HG03558 (cell line): ENCODE measurements around the gene TRIM14.
"Not testable (repeated sequence)": the region's sequence is repeated elsewhere in the genome, so short reads cannot be mapped to it uniquely, and the experiment has no call there.

Source experiments
- ATAC-seq: cut with Tn5 transposase; IDR thresholded peaks from one replicate; pipeline ENCODE4 v1.9.1; 2021; ENCODE audit warnings: moderate number of reproducible peaks; ENCODE audit not compliant: unreplicated experiment; ENCODE audit errors: extremely low read depth

The TRIM14 gene

DNA sequence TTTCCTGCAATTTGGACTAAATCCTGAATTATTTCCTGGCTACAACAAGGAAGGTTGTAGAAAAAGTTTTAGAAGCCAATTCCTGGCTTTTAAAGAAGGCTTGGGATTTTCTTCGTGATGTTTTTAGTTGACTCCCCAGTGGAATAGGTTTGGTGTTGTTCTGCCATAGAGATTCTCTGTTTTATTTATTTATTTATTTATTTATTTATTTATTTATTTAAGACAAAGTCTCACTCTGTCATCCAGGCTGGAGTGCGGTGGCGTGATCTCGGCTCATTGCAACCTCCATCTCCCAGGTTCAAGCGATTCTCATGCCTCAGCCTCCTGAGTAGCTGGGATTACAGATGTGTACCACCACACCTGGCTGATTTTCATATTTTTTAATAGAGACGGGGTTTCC, 1.9 kb downstream of the TRIM14 start:
- not testable (repeated sequence) for ATAC-seq

DNA sequence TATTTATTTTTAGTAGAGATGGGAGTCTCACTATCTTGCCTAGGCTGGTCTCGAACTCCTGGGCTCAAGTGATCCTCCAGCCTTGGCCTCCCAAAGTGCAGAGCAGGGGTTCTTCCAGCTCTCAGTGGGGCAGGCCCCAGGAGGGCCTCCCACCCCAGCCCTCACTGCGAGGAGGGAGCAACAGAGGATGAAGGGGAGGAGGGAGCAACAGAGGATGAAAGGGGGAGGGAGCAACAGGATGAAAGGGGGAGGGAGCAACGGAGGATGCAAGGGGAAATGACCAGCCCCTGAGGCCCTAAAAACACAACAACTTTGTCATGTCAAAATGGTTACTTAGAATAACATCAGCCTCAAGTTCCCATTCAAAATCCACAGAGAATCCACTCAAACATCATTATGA, 10.0 kb downstream of the TRIM14 start:
- ATAC-seq, result no peak

DNA sequence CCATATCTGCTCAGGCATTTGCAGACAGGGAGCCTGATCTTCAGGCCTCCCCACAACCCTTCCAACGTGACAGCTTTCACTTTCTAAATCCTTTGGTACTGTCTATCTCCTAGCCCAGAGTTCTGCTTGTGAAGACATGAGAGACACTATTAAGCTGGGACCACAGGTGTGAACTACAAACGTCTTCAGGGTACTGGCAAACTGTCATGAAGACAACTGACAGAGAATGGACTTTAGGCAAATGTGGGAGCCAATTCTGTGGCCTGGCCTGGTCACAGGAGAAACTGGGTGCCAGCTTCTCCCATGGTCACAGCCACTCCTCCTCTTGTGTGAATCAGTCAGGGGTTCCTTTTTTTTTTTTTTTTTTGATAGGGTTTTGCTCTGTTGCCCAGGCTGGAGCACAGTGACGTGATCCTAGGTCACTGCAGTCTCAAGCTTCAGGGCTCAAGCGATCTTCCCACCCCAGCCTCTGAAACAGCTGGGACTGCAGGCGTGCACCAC, 10.4 kb downstream of the TRIM14 start:
- ATAC-seq, result no peak

DNA sequence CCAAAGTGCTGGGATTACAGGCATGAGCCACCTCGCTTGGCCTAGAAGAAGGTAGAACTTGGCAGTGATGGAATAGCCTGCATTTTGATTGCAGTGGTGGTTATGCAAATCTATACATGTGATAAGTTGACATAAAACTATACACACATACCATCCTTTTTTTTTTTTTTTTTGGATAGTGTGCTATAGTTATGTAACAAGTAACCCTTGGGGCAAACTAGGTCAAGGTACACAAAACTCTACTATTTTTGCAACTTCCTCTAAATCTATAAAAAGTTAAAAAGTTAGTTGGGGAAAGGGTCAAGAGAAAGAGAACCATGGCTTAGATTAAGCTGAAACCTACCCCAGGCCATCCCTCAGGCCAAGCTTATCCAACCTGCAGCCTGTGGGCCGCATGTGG, 11.1 kb downstream of the TRIM14 start:
- ATAC-seq, result no peak

DNA sequence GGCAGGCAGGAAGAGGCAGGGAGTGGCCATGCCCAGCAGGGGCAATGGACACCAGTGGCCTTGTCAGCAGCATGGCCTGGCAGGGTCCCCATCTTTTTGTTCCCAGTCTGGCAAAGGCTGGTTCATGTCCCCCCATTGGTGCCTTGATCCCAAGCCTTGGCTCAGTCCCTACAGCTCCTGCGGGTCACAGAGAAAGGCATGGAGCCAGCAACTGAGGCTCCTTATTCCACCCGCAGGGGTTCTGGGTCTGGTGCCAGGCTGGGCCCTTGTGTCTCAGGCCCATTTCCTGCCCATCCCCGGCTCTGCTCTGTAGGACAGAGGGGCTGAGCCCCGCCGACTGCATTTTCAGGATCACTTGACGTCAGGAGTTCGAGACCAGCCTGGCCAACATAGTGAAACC, 14.0 kb downstream of the TRIM14 start:
- ATAC-seq, result no peak

DNA sequence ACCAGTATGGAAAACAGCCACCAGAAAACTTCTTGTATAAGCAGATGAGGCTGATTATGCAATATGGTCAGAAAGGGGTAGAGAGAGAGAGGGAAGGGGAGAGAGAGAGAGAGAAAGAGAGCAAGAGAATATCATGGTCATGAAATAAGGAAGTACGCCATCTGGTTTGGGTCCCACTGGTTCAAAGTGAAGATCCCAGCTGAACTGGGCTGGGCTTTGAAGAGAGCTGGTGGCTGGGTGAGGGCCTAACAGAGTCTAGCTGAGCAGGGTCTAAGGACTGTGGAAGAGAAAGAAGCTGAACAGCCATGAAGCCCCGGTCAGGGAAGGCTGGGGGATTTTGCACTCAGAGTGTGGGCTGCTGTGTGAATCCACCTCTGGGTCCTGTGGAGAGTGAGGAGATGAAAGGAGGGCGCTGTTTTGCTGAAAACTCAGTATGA, 14.6 kb downstream of the TRIM14 start:
- no peak for ATAC-seq

DNA sequence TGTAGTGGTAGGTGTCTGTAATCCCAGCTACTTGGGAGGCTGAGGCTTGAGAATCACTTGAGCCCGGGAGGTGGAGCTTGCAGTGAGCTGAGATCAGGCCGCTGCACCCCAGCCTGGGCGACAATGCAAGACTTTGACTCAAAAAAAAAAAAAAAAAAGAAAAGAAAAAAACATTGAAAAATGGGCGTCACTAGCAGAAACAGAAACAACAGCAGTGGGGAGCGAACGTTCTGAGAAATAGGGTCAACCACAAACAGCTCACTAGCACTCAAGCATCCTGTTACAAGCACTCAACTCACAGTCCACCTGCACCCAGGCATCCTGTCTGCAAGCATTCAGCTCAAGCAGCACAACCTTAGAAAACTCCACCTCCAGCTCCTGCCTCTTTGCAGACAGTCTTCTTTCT, 17.2 kb downstream of the TRIM14 start:
- peak; percentile 97 for ATAC-seq

DNA sequence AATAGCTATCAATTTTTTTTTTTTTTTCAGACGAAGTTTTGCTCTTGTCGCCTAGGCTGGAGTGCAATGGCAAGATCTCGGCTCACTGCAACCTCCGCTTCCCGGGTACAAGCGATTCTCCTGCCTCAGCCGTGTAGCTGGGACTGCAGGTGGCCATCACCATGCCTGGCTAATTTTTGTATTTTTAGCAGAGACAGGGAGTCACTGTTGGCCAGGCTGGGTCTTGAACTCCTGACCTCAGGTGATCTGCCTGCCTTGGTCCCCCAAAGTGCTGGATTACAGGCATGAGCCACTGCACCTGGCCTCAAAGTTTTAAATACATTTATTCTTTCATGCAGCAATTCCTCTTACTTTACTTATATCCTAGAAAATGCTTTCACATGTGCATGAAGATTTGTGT, 17.6 kb downstream of the TRIM14 start:
- ATAC-seq, result no peak

DNA sequence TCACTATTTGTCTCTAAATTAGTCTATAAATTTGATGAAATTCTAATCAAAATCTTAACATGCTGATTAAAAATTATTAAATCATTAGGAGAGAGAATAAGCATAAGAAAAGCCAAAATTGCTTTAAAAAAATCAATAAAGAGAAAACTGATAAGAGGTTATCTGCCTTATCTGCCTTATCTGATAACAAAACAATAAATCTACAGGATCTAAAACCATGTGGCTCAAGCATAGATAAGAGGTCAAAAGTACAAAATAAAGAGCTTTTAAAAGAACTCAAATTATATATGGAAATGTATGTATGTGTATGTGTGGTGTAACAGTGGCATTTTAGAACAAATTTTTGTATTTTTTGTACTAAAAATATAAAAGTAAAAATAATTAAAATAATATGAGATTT, 18.6 kb downstream of the TRIM14 start:
- no peak for ATAC-seq

DNA sequence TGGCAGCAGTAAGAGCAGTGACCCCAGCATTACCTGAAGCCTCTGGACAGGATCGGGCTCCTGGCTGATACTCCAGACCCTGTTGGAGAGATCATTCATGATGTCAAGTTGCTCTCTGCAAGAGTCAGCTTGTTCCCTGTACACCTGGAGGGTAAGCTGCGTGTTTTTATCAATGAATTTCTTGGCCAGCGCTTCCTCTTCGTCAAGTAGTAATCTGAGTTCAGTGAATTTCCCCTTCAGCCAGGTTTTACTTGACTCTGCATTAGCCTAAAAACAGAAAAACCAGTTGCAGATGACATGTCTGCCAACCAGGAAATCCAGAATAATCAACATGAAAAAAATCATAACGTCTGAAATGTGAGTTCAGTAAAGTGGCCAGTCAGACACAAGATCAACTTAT, 19.1 kb downstream of the TRIM14 start:
- ATAC-seq, result no peak

DNA sequence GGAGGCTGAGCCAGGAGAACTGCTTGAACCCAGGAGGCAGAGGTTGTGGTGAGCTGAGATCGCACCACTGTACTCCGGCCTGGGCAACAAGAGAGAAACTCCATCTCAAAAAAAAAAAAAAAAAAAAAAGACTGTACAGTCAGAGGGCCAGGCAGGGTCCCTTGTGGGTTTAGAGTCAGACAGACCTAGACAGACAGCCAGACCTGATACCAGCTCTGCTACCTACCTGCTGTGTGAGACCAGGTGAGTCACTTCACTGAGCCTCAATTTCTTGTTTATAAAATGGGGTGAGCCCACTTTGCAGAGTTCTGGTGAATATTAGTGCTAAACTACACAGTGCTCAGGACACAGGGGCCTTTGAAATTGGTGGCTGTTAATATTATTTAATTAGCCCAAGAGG, 19.7 kb downstream of the TRIM14 start:
- no peak for ATAC-seq

DNA sequence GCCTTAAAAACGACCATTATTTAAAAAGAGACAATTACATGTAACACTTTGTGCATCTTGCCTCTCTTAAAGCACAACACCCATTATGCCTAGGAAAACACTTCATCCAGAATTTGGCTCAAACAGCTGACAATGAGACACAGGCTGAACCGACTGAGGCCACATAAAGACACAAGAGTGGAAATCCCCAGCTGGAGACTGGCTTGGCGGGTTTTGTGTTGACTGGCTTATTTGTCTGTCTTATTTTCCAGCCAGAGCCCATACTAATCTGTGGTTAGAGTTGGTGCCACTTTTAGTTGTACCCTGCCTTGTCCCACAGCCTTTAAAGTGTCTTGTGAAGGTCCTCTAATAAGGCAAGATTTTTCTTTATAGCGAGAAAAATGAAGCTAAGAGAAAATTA, 21.2 kb downstream of the TRIM14 start:
- ATAC-seq, result no peak

DNA sequence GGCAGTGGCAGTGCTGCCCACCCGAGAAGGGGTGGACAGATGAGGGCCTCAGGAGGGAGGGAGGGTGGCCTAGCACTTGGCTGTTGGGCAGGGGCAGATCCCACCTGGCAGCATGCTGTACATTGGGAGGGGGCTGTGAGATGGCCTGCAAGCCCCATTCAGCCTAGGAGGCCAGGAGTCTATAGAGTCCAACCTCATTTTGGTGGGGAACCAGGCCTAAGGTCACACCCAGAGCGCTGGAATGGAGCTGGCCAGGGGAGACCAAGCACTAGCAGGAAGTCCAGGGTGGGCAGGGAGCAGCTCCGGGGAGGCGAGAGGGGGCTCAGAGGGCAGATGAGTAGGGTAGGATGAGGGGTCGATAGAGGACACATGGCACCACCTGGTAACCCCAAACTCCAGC, 22.9 kb downstream of the TRIM14 start:
- no peak for ATAC-seq

DNA sequence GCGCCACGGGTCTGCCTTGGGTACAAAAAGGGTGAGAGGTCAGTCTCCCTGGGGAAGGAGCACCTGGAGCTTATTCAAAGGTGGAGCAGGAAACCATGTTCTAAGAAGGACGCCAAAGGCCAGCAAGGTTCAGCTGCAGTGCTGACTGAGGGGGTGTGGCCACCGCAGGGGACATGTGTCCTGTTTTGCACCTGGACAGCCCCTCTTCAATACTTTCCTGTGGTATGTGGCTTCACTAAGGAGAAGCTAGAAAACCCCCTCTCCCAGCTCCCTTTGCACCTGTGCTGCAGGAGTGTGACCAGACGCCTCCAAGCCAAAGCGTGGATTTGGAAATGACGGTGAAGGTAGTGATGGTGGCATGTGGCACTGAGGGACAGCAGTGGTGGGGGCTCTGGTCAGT, 23.6 kb downstream of the TRIM14 start:
- no peak for ATAC-seq

DNA sequence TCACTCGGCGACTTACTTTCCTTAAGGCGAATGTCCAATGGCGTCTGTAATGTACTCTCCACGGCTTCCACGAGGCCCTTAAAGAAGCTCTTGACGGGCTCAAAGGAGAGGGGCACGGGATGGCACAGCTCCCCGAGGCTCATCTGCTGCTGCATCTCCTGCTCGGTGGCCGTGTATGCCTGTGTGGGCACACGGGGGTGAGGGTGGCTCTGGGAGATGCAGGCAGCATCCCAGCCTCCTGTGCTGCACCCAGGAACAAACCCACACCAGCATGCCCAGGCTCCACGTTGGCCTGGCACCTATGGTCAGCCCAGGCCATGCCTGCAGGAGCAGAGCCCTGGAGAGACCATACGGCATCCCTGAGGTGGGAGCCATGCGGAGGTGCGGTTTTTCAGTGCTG, 24.2 kb downstream of the TRIM14 start:
- no peak for ATAC-seq

DNA sequence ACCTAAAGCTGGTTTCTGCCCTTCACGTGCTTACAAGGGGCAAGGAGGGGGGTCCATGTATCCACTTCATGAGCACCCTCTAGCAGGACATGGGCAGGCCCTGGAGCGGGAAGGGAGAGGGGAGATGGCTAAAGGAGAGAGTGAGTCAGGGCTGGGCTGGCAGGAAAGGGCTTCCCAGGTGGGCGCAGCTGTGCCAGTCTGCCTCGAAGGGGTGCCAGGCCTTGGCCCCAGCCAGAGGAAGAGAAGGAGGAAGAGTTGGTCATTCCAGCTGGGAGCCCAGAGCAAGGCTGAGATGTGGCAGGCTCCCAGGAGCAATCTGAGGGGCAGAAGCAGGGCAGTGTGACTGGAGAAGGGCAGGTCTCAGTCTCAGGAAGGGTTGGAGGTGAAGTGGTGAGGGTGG, 24.7 kb downstream of the TRIM14 start:
- no peak for ATAC-seq

DNA sequence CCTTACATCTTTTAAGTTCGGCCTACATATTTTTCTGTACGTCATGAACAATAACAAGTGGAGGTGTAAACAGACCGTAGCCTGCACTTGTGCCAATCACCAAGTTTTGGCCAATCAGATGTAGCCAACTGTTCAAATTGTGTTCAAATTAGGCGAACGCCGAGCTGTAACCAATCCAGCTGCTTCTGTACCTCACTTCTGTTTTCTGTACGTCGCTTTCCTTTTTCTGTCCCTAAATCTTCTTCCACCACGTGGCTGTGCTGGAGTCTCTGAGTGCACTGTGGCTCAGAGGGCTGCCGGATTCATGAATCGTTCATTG, 26.4 kb downstream of the TRIM14 start:
- no peak for ATAC-seq

DNA sequence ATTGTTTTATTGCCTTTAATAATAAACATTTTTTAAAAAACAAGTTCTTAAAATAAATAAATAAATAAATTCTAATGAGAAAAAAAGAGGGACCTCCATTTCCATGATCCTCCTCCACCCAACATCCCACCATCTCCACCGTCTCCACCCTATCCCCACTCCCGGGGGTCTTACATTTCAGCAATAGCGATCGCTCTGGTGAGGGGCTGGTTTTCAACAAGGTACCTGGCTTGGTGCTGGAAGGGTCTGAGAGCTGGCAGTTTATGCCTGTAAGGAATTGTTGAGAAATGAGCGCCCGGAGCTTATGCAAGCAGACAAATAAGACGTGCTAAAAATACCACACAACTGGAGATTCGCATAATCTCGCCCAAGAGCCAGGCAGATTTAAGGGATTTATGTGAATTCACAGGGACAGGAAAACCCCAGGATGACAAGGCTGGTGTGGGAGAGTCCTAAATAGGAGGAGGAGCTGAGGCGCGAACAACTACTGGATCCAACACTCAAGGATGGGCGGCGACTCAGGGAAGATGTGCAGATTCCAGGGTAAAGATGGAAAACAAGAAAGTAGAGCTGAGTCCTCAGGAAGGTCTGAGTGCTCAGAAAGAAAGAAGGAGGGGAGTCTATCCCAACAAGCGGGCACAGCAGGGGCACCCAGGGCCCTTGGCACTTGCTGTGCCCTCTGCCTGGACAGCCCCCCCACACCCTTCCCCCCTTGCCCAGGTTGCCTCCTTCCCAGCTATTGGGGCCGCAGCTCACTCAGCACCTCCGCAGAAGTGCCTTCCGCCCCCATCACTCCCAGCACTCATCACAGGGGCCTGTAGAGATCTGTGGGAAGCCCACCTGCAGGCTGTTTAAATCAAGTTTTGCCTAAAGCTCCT, 27.0 kb downstream of the TRIM14 start:
- no peak for ATAC-seq

DNA sequence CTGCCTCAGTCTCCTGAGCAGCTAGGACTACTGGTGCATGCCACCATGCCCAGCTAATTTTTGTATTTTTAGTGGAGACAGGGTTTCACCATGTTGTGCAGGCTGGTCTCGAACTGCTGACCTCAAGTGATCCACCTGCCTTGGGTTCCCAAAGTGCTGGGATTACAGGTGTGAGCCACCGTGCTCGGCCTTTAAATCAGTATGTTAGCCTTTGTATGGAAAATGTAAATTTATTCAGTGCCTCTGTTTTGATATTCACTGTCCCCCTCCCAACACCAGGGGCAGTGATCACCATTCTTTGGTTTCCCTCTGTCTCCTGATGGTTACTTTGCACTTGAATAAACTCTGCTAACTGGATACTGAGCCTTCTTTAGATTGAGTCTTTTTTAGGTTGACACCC, 28.3 kb downstream of the TRIM14 start:
- not testable (repeated sequence) for ATAC-seq

DNA sequence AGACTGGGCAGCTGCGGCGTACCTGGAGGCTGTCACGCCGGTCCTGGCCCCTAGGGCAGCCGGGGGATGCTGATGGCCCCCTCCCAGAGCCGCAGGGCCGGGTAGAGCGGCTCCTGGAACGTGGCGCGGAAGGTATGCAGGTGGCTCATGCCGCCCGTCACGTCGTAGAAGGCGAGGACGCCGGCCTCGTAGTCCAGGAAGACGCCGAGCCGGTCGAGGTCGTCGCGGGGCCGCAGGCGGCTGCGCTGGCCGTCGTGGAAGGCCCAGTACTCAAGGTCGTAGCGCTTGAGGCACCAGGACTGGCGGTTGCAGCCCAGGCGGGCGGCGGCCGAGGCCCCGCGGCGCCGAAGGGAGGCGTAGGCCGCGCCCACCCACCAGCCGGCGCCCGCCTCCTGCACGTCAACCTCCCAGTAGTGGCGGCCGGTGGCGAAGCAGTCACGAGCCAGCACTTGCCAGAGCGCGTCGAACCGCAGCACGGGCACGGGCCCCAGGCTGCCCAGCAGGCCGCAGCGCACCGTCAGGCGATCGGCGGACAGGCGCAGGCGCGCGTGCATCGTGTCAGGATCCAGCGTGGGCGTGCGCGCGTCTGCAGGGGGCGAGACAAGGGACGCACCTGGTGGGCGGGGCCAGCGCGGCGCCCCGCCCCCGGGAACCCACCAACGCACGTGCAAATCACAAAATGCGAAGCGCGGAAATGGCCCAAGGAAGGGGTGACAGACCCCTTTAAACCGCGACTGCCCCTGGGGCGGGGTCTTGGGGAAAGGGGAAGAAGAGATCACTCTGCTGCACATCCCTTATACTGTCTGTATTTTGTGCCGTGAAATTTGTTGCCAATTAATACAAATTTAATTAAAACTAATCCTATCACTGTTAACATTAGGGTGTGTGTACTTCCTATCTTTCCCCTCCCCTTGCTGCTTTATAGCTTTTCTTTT, 31.3 kb downstream of the TRIM14 start:
- ATAC-seq, result no peak

DNA sequence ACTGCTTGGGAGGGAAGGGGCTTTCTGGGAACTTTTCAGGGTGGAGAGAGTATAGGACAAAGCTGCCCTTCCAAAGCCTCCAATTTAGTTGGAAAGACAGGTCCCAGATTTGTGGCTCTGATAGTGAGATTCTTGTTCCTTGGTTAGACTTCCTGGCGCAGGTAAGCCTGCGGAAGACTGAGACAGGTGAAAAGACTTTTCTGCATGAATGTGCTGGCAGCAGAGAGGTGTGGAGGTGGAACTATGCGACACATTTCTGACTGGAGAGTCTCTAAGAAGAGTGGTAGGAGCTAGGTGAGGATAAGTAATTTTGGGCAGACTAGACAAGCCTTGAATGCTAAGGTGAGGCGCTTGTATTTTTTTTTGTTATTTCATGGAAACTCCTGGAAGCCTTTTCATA, 32.6 kb downstream of the TRIM14 start:
- no peak for ATAC-seq
